HUES64 (cell line): ENCODE measurements around the gene KDELR3.

Experiments used
- H3K27ac ChIP-seq: 2 replicates; pipeline ENCODE4 v1.7.0; 2013; ENCODE audit warnings: low read depth, low read length, inconsistent platforms
- H3K27me3 ChIP-seq: 2 replicates; pipeline ENCODE4 v1.6.1; 2013; ENCODE audit warnings: mild to moderate bottlenecking, low read length; ENCODE audit not compliant: insufficient read depth
- H3K36me3 ChIP-seq: 2 replicates; pipeline ENCODE4 v1.6.1; 2013; ENCODE audit warnings: mild to moderate bottlenecking, low read length; ENCODE audit not compliant: insufficient read depth
- H3K4me1 ChIP-seq: 2 replicates; pipeline ENCODE4 v1.6.1; 2013; ENCODE audit warnings: mild to moderate bottlenecking, low read length, moderate library complexity; ENCODE audit not compliant: insufficient read depth
- H3K4me3 ChIP-seq: 2 replicates; pipeline ENCODE4 v1.5.1; 2013; ENCODE audit warnings: mild to moderate bottlenecking, low read length, moderate library complexity
- H3K9ac ChIP-seq: 2 replicates; pipeline ENCODE4 v1.6.1; 2013; ENCODE audit warnings: mild to moderate bottlenecking, low read depth, low read length
- H3K9me3 ChIP-seq: 2 replicates; pipeline ENCODE4 v1.6.1; 2013; ENCODE audit warnings: low read depth, low read length; ENCODE audit not compliant: insufficient read depth
- WGBS: fragments of 150-250, 120-280 bp; methylation state at CpG from one replicate; pipeline ENCODE4 v1.1.7; 2013; ENCODE audit warnings: missing lambda C conversion rate; 5-methylcytosine and 5-hydroxymethylcytosine counted together

KDELR3 gene

DNA sequence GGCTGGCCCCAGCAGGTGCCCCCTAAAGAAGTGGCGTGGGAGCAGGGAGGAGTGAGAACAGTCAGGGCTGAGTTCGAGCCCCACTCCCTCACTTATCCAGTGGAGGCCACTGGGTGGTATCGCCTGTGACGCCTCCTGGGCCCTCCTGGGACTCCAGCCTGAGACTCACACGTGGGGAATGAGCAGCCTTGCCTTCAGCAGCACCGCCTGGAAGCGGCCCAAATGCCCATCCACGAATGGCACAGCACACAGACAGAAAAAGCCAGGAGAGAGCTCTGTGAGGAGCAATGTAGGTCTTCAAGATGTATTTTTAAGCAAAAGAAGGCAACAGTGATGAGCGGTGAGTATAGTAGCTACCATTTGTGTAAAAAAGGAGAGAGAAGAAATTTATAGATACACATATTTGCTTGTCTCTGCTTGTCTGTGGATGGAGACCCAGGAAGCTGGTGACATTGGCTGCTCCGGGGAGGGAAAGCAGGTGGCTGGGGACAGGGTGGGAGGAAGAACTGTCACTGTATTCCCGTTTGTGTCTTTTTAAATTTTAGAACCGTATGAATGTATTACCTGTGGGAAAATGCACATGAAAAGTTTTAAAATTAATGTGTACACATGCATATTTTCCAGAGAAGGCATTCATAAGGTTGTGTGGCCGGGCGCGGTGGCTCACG, 26.1 kb upstream of the KDELR3 start:
- no peak overlapping the region for H3K4me3 ChIP-seq
- no peaks in the 10 kb centered on the region for H3K36me3 ChIP-seq
- no peaks in the 10 kb centered on the region for H3K9me3 ChIP-seq
- 87% methylated on average over 15 of the region's 16 CpGs for WGBS
- H3K4me1 ChIP-seq = no peaks in the 10 kb centered on the region
- no peak overlapping the region for H3K27ac ChIP-seq
- no peak overlapping the region for H3K9ac ChIP-seq
- H3K27me3 ChIP-seq = no peaks in the 10 kb centered on the region

DNA sequence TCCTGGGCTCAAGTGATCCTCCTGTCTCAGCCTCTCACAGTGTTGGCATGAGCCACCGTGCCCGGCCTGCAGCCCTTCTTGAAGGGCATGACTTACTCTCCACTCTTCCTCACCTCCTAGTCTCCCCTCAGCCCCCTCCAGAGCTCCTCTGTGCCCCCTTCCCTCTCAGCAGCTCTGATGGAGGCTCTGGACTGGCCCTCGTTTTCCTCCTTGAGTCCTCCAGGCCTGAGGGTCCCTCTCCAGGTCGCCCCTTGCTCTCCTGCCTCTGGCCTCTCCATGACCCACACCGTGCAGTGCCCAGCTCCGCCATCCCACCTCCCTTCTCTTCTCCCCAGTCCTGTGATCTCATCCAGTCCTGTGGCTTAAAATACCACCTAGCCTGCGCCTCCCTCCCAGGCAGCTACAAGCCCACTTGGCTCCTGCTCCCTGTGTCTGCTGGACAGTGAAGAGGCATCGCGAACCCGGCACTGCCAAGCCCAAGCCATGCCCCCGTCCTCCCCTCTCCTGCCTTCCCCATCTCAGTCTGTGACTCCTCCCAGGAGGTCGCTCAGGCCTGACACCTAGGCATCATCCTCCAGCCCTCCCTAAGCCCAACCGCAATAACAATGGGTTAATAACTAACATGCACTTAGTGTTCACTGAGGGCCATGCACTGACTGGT, 24.8 kb upstream of the KDELR3 start:
- no peaks in the 10 kb centered on the region for H3K36me3 ChIP-seq
- no peak overlapping the region for H3K27ac ChIP-seq
- WGBS = 82% methylated on average over 13 of the region's 13 CpGs
- H3K9ac ChIP-seq = no peak overlapping the region
- no peak overlapping the region for H3K4me3 ChIP-seq
- H3K4me1 ChIP-seq = no peaks in the 10 kb centered on the region
- no peaks in the 10 kb centered on the region for H3K9me3 ChIP-seq
- H3K27me3 ChIP-seq = no peaks in the 10 kb centered on the region

DNA sequence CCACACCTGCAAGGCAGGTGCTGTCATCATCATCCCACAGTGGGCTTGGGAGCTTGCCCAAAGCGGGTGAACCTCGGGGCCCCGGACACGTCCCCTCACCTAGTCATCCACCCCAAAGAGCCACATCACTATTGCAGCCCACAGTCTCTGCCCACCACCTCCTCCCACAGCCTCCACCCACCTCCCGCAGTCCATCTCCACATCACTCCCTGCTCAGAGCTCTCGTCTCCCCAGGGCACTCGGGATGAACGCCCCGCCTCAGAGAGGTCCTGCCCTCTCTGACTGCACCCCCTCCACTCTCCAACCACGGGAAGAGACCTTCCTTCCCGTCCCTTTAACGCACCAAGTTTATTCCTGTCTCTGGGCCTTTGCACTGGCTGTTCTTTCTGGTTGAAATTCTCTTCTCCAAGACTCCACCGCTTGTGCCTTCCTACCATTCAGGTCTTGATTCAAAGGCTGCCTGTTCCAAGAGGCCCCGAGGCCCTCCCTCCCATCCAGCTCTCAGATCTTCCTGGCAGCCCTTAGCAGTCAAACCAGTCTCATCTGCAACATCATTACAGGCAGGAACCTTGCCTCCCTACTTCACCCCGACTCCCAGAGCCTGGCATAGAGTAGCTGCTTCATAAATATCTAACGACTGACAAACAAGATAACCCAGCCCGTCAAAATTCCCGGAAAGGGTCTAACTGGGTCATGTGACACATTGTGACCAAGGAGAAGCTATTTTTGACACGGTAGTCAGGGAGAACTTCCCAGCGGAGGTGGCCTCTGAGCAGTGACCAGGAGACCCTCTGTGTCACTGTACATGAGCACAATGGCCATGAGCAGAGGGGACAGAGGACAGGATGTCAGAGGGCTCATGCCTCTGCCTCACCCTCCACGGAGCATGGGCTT, 24.0 kb upstream of the KDELR3 start:
- WGBS = 82% methylated on average over 21 of the region's 21 CpGs
- no peak overlapping the region for H3K4me3 ChIP-seq
- H3K9me3 ChIP-seq = no peaks in the 10 kb centered on the region
- H3K36me3 ChIP-seq = no peaks in the 10 kb centered on the region
- H3K27me3 ChIP-seq = no peaks in the 10 kb centered on the region
- no peak overlapping the region for H3K9ac ChIP-seq
- no peaks in the 10 kb centered on the region for H3K4me1 ChIP-seq
- no peak overlapping the region for H3K27ac ChIP-seq

DNA sequence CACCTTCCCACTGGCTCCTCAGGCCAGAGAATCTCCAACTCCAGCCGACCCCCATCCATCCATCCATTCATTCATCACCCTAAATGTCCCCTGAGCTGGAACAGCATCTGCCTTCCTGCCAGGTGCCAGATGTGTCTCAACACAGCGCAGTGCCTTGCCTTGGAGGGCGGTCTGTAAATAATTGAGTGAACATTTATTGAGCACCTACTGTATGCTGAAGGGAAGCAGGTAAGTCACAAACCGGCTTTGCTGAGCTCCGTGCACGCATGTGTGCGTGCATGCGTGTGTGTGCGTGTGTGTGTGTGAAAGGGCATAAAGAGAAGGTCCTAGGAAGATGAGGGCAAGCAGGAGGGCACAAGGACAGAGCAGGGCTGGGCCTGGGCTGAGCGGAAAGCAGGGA, 23.1 kb upstream of the KDELR3 start:
- Histone ChIP-seq H3K9me3 (no peaks in the 10 kb centered on the region), H3K27ac (no peak overlapping the region), H3K36me3 (no peaks in the 10 kb centered on the region), H3K4me1 (no peaks in the 10 kb centered on the region; the same call in 1 of the 2 replicates), H3K27me3 (peaks cover 3% of the 10 kb centered on the region; the same call in 1 of the 2 replicates), H3K9ac (no peak overlapping the region), H3K4me3 (no peak overlapping the region)
- 92% methylated on average over 10 of the region's 10 CpGs for WGBS

- Histone ChIP-seq H3K36me3 (no peaks in the 10 kb centered on the region), H3K9ac (no peak overlapping the region), H3K9me3 (no peaks in the 10 kb centered on the region), H3K27ac (no peak overlapping the region), H3K27me3 (peaks cover 13% of the 10 kb centered on the region; the same call in 1 of the 2 replicates), H3K4me3 (no peak overlapping the region), H3K4me1 (no peaks in the 10 kb centered on the region; the same call in 1 of the 2 replicates)
- 86% methylated on average over 9 of the region's 9 CpGs for WGBS
Measured at GRCh38 chr22:38446018-38446601, 21.8 kb upstream of the KDELR3 start.

DNA sequence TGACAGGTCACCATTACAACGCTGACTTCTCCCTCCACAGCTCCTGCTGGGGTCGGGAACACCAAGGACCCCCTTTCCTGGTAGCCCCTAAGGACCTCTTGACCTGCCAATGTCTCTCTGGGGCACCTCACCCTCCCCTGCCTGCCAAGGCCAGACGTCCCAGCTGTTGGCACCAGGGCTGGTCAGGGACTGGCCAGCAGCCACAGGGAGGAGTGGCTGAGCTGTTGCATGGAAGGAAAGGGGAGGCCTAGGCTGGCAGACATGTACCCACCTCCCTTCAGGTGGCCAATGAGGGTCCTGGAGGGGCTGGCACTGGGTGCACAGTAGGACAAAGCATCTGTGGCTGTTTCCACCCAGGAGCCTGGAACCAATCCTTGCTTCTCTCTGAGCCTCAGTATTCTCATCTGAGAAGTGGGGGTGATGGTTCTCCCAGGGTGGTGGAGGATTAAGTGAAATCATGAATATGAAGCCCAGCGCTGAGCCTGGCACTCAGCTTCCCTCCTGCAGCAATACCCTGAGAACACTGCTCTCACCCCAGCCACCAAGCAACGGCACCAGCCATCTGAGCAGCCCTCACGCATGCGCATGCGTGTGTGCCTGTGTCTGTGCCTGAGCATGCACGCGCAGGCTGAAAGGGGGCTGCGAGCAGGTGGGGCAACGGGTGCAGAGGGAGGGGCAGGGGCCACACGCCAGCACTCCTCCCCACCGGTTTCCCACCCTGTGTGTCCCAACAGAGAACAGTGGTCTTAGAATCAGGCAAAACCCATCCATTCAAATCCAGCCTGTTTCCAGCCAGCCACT, 18.8 kb upstream of the KDELR3 start:
- Histone ChIP-seq H3K9ac (no peak overlapping the region), H3K9me3 (no peaks in the 10 kb centered on the region), H3K27ac (no peak overlapping the region), H3K27me3 (peaks cover 40% of the 10 kb centered on the region), H3K36me3 (no peaks in the 10 kb centered on the region), H3K4me3 (no peak overlapping the region), H3K4me1 (peaks cover 3% of the 10 kb centered on the region; the same call in 1 of the 2 replicates)
- WGBS = 92% methylated on average over 14 of the region's 14 CpGs

DNA sequence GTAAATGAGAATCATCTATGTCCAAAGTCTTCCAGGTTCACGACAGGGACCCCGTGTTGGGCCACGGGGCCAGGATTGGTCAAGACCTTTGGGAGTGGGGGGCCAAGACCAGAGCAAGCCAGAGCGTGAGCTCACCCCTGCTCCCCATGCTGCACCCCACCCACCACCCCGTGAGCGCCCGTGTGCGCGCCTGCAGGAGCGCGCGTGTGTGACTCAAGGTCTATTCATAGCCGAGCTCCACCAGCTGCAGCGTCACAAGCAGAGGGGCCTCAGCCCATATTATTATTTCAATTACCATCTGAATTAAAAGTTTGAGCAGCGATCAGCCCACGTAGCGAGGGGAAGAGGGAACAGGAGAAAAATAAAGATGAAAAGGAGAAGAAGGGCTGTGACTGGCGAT, 18.1 kb upstream of the KDELR3 start:
- H3K9me3 ChIP-seq = no peaks in the 10 kb centered on the region
- no peak overlapping the region for H3K27ac ChIP-seq
- peaks cover 3% of the 10 kb centered on the region; the same call in 1 of the 2 replicates for H3K4me1 ChIP-seq
- H3K4me3 ChIP-seq = no peak overlapping the region
- peaks cover 47% of the 10 kb centered on the region for H3K27me3 ChIP-seq
- WGBS = 86% methylated on average over 18 of the region's 18 CpGs
- no peak overlapping the region for H3K9ac ChIP-seq
- H3K36me3 ChIP-seq = no peaks in the 10 kb centered on the region

DNA sequence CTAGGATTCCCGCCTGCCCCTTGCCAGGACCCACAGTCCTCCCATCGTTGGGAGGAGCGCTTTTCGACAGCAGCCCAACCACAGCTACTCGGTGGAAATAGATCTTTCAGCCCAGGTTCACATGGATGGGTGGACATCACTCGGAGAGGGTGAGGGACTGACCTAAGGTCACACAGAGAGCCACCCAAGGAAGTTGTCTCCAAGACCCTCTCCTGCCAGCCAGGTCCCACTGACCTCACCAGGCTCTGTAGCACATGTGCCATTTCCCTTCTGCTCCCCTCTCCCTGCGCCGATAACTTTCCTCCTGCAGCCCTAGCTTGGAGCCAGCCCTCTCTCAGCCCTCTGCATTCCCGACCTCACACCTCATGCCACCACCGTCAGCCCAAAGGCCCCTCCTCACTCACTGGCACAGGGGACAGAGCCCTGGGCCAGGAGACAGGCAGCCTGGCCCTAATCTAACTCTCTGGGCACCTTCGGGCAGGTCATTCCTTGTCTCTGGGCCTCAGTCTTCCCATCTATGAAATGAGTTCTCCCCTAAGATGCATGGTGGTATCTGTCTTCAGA, 17.6 kb upstream of the KDELR3 start:
- no peak overlapping the region for H3K27ac ChIP-seq
- H3K9me3 ChIP-seq = no peaks in the 10 kb centered on the region
- H3K4me1 ChIP-seq = peaks cover 3% of the 10 kb centered on the region; the same call in 1 of the 2 replicates
- WGBS = 69% methylated on average over 11 of the region's 11 CpGs
- no peak overlapping the region for H3K9ac ChIP-seq
- peaks cover 50% of the 10 kb centered on the region for H3K27me3 ChIP-seq
- H3K36me3 ChIP-seq = no peaks in the 10 kb centered on the region
- H3K4me3 ChIP-seq = no peak overlapping the region

DNA sequence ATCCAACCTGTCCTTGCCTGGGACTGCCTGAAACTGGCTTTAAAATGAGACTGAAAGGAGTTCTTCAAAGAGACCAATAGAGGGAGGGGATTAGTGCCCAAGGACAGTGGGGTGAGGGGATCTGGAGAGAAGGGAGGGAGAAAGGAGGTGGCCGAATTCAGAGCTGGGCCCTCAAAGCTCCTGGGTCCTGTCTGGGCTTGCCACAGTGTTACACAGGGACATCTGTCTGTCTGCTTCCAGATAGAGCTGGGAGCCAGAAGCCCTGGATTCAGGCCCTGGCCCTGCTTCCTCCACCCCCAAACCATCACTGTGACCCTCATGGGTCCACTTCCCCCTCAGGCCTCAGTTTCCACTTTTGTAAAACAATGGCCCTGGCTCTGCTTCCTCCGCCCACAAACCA, 16.5 kb upstream of the KDELR3 start:
- H3K27ac ChIP-seq = no peak overlapping the region
- 90% methylated on average over 2 of the region's 2 CpGs for WGBS
- peaks cover 59% of the 10 kb centered on the region for H3K27me3 ChIP-seq
- H3K4me3 ChIP-seq = no peak overlapping the region
- H3K9me3 ChIP-seq = no peaks in the 10 kb centered on the region
- peaks cover 3% of the 10 kb centered on the region; the same call in 1 of the 2 replicates for H3K4me1 ChIP-seq
- no peak overlapping the region for H3K9ac ChIP-seq
- no peaks in the 10 kb centered on the region for H3K36me3 ChIP-seq

DNA sequence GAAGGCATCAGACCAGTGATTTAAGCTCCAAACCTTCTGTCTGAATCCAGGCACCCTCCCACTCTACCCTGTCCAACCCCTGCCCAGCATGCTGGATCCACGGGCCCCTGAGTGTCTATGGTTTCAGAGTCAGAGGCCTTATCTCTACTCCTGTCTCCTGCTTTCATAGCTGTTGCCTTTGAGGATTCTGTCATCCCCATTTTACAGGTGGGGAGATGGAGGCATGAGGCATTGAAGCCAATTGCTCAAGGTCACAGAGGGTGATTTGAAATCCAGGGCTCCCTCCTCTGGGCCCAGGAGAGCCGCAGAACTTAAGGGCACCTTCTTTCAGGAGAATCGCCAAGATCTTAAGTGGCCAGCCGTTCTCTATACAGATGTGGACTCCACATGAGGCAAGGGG, 16.0 kb upstream of the KDELR3 start:
- Histone ChIP-seq H3K36me3 (no peaks in the 10 kb centered on the region), H3K27ac (no peak overlapping the region), H3K4me3 (no peak overlapping the region), H3K9ac (no peak overlapping the region), H3K9me3 (no peaks in the 10 kb centered on the region), H3K4me1 (peaks cover 3% of the 10 kb centered on the region; the same call in 1 of the 2 replicates), H3K27me3 (peaks cover 64% of the 10 kb centered on the region)
- 82% methylated on average over 4 of the region's 4 CpGs for WGBS
